ENCODE measurements around the gene CCDC97. TPM values are rescaled to one million over a fixed set of nuclear protein-coding genes. Genes with fewer than 3 reads are reported as not detected.
"Not testable (repeated sequence)": the region's sequence is repeated elsewhere in the genome, so short reads cannot be mapped to it uniquely, and the experiment has no call there.

The CCDC97 gene
- polyA plus RNA-seq, 1 donor: 37.3 TPM

DNA sequence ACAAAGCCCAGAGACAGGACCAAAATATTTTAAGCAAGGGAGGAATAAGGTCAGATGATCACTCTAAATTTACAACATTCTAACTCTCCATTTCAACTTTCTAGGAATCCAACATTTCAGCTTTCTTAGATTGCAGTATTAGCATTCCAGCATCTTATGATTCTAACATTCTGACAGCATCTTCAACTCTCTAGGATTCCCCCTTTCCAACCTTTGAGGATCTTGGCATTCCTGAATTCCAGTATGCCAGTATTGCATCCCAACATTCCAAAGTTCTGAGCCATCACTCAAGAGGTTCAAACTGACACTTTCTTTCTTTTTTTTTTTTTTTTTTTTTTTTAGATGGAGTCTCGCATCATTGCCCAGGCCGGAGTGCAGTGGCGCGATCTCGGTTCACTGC lies 30.0 kb downstream of the CCDC97 start:
- no peak for DNase-seq (ENCODE audit: low read depth)

DNA sequence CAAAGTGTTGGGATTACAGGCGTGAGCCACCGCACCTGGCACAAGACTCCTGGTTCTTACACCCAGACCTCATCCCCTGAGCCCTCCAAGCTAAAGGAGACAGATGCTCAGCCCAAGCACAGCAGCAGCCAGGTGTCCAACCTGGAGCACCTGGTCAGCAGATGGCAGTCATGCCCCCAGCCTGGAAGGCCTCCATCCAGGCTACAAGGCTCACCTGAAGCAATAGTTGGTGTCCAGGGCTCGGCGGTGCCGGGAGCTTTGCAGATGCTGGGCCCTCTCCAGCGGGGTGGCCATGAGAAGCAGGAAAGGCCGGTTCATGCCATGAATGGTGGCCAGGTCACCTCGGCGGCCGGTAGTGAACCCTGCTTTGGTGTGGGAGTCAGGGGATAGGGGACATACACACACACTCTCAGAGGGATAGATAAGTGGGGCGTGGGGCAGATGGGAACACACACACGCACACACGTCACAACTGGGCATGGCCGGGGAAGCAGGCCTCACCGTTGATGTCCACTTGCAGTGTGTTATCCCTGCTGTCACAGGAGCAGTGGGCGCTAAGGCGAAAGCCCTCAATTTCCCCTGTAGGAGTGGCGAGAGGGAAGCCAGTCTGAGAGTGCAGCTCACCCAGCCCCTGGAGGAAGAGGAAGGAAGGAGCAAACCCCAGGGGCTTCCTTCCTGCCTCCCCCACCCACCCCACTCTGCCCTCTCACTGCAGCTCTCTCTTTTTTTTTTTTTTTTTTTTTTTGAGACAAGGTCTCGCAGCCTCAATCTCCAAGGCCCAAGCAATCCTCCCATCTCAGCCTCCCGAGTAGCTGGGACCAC lies 31.9 kb downstream of the CCDC97 start:
- DNase-seq (ENCODE audit: low read depth): no peak

DNA sequence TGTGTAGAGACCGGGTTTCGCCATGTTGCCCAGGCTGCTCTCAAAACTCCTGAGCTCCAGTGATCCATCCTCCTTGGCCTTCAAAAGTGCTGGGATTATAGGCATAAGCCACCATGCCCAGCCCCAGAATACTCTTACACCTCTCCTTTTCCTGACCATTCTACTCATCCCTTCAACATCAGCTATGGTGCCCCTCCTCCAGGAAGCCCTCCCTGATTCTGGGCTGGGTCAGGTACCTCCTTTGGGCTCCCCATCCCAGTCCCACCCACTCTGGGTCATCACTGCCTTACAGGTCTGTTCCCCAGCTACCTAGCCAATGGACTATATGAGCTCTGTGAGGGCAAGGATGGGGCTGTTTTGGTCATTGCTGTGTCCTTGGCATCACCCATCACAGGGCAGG lies 34.2 kb downstream of the CCDC97 start:
- DNase-seq (ENCODE audit: low read depth): no peak

DNA sequence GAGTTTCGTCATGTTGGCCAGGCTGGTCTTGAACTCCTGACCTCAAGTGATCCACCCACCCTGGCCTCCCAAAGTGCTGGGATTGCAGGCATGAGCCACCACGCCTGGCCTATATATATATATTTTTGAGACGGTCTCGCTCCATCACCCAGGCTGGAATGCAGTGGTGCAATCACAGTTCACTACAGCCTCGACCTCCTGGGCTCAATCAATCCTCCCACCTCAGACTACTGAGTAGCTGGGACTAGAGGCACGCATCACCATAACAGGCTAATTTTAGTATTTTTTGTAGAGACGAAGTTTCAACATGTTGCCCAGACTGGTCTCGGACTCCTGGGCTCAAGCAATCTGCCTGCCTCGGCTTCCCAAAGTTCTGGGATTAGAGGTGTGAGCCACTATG lies 36.9 kb downstream of the CCDC97 start:
- DNase-seq (ENCODE audit: low read depth): not testable (repeated sequence)

DNA sequence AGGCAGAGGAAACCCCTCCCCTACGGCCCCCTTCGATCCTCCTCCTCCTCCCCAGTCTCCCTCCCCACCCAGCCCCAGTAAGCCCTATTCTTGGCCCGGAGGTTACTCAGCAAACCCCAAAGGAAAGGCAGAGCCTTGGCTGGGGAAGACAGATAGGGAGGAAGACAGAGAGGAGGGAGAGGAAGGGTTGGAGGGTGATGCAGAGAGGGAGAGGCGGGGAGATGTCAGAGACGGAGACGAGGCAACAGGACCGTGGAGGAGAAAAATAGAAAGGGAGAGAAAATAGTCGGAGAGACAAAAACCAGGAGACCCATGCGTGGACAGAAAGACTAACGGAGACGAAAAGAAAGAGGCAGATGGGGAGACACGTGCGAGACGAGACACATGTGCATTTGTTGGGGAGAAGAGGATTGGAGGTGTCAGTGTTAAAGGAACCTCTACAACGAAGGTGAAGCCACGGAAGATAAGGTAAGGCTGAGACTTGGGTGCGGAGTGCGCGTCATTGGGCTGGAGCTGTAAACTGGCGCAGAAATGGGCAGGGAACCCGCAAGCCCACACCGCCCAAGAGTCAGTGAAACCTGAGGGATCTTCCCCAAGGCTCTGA lies 40.9 kb downstream of the CCDC97 start:
- no peak for DNase-seq (ENCODE audit: low read depth)

DNA sequence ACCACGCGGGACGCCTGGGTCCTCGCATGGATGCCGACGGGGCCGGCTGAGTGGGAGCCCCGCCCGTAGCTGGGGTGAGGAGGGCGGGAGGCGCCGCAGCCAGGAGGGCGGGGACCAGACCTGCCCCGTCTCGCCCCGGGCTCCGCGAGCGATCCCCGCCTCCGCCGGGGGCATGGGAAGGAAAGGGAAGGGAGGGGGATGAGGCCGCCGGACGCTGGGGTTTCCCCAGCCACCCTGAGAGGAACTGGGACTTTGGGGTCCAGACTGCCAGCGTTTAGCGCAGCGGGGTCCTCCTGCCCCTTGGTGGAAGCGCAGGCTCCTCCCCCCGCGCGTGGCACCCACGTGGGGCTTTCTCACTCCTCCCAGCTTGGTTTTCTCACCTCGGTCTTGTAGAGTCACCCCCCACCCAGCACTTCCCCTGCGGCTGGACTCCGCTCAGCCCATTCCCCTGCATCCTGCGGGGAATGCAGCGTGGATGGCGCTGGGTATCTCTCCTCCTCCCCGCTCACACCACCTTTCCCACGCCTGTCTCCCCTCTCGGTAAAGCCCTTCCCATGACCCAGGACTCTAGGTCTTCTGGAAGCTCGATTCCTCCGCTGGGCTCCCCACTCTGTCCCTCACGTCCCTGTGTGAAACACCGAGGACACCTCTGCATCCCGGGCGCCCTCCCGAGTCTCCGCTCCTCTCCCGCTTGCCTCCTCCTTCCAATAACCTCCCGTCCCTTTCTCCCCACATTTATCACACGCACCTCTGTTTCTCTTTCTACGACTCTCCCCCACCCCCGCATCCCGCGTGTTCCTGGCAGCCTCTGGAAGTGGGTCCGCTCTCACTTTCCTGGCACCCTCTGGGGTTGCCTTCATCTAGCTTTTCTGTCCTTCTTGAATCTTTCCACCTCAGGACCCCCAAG lies 41.6 kb downstream of the CCDC97 start:
- no peak for DNase-seq (ENCODE audit: low read depth)

DNA sequence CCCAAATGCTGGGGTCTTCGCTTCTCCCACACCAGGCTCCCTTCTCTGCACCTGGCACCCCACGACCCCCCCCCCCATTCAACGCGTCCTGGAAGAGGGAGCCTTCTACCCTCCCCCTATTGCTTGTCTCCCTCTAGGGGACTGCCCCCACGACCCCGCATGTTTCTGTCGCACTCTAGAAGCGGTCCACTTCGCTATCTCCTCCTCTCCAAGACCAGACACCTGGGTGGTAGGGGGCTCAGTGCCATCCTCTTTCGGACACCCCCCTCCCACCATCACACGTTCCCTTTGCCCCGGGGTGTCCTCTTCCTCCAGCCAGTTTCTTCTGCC lies 42.3 kb downstream of the CCDC97 start:
- DNase-seq (ENCODE audit: low read depth): no peak

DNA sequence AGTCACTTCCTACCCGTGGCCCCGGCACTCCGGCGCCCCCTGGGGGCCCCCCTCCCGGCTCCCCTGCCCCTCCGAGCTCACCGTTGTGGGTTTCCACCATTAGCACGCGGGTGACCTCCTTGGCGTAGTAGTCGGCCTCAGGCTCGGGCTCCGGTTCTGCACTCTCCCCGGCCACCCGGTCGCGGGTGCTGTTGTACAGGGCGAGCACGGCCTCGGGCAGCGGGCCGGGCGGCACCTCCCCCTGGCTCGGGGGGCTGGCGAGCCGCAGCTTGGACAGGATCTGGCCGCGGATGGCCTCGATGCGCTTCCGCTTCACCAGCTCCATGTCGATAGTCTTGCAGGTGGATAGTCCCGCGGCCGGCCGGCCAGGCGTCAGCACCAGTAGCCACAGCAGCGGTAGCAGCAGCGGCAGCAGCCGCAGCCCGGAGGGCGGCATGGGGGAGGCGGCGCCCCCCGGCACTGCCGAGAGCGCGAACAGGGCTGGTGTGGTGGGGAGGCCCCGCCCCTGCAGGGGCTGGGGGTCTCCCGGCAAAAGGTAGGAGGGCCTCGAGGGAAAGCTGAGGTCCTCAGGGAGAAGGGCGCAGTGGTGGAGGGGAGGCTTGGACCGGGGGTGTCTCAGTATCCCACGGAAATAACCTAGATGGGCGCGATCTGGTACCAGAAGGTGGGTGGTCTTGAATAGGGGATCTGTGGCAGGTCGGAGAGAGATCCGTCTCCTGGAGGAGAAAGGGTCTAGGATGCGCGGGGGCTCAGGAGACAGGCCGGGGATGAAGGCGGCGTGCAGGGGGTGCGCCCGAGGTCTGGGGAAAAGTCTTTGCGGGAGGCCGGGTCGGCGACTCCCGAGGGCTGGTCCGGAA lies 42.9 kb downstream of the CCDC97 start:
- no peak for DNase-seq (ENCODE audit: low read depth)

DNA sequence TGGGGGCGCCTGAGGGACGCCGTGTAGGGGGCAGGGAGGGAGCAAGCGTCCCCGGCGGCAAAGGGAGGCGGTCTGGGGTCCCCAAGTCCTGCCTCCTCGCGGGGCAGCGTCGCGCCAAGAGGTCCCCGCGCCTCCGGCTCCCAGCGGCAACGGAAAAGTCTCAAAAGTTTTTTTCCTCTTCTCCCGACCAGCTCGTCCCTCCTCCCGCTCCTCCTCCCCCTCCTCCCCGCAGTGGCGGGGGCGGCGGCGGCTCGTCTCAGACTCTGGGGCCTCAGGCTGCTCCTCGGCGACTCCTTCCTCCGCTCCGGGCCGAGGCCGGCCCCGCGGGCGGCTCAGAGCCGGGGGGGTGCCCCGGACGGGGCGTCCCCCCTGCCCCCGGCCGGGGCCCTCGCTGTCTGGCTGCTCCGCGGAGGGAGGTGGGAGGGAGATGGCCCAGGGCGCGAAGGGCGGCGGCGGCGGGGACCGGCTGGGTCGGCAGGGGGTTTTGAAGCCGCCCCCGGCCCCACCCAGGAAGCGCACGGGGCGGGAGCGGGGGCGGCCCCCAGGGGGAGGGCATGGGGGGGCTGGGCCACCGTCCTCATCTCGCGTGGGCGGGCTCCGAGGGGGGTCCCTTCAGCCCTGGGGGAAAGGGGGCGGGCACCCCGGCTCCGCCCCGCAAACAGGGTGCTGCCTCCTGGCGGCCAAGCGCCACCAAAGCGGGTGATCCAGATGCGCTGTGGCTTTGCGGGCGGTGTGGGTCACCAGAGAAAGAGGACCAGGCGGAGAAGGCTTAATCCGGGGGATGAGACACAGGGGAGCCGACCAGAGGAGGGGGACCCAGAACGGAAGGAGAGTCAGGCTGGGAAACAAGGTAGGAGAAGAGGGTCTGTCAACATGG lies 43.7 kb downstream of the CCDC97 start, which contains the start of gene TGFB1:
Gene TGFB1 (minus strand): TSS at position 457 of the 877 bp plus-strand sequence. CDS start 878 bp downstream, outside the sequence.
- DNase-seq (ENCODE audit: low read depth): no peak

DNA sequence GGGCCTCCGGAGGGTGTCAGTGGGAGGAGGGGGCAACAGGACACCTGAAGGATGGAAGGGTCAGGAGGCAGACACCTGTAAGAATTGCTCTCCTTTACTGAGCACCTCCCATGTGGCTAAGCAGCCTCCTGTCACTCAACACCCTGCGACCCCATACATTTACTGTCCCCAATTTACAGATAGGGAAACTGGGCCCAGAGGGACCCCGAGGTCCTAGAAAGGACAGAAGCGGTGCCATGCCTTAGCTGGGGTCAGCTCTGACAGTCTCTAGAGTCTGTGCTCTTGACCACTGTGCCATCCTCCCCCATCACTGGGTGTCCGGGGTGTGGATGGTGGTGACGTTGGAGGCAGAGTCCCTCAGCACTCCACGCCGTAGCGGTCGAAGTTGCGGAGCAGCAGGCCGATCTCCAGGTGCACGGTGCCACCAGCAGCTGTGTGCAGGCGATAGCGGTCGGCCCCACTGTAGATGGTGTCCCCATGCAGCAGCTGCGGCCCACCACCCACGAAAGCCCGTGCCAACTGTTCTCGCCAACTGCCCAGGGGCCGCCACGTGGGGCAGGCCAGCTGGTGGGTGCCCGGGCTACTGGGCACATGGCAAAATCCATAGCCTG lies 44.5 kb downstream of the CCDC97 start:
- no peak for DNase-seq (ENCODE audit: low read depth)

DNA sequence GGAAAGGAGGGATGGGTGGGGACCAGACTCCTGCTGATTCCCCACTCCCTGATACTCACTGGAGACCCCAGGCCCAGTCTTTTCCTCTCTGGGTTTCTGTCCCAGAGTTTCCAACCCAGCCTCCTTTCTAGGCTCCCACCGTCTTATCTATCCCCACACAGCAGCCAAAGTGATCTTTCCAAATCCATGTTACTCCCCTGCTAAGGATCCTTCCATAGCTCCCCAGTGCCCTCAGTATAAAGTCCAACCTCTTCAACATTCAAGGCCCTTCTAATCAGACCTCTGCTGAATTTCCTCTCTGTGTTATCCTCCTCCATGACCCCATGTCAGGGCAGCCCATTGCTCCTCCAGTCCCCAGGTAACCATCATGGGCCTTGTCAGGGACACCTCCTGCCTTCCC lies 45.1 kb downstream of the CCDC97 start:
- DNase-seq (ENCODE audit: low read depth): no peak

DNA sequence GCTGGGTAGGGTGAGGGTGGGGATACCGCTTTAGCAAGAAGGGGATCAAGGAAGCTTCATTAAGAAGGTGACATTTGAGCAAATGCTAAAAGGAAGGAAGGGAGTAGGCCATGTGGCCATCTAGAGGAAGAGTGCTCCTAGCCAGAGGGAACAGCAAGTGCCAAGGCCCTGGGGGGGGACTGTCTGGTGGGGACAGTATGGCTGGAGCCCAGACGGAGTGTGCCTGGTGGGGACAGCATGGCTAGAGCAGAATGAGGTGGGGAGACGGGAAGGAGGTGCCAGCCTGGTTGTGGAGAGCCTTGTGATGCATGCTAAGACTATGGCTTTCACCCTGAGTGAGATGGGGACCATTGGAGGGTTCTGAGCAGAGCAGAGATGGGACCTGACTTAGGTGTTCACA lies 45.8 kb downstream of the CCDC97 start:
- no peak for DNase-seq (ENCODE audit: low read depth)

DNA sequence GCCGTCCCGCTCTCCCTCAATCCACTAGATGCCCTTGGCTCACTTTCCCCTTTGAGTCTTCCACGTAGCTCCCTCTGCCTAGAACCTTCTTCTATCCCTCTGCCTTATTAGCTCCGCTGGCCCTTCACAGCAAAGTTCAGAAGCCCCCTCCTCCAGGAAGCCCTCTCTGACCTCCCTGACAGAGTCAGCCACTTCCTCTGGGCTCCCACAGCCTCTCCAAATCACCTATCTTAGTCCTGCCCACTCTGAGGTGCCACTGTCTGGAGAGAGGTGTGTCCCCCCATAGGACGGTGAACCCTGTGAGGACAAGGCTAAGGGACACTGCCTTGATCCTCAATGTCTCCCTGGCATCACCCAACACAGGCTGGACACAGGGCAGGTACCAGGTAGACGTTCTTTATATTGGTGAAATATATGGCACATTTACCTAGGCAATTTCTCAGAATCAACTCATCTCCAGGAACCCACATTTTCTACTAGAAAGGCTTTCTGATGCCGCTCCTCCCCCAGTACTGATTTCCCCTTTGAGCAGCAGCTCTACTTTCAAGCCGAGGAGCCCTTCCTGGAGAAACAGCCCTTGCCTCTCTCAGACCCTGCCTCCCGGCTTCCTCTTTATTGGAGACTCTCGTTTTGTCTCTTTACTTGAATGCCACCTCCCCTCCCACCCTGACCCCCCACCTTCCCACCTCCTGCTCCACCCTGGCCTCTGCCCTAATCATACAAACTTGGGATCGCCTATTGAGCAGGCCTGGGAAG lies 47.2 kb downstream of the CCDC97 start:
- DNase-seq (ENCODE audit: low read depth): no peak

DNA sequence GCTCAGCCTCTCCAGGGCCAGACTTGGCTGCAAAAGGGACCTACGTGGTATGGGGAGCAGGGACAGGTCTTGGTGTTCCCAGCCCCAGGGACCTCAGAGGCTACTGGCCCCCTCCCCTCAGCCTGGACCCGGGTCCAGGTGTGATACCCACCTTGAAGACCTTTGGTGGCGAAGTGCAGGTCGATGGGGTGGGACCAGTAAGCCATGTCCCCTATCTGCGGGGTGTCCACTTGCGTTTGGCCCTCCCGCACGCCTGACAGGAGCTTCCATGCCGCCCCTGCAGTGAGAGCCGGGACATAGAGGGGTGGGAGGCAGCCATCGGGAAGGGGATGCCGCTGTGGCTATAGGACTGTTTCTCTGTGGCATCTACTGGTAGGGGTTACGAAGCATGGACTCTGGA lies 47.8 kb downstream of the CCDC97 start:
- no peak for DNase-seq (ENCODE audit: low read depth)

DNA sequence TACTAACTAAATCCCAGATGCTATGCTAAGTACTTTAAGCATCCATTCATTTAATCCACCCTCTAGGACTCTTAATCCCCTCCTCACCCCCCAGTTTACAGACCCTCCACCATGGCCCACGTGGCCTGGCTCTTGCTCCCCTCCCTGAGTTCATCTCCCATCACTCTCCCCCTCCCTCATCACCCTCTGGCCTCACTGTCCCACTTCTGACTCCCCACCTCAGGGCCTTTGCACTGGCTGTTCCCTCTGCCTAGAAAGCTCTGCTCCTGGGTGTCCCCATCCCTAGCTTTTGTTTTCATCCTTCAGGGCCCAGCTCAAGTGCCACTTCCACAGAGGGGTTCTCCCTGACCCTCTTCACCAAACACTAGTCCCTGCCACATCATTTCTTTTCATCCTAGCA lies 49.8 kb downstream of the CCDC97 start:
- DNase-seq (ENCODE audit: low read depth): no peak

DNA sequence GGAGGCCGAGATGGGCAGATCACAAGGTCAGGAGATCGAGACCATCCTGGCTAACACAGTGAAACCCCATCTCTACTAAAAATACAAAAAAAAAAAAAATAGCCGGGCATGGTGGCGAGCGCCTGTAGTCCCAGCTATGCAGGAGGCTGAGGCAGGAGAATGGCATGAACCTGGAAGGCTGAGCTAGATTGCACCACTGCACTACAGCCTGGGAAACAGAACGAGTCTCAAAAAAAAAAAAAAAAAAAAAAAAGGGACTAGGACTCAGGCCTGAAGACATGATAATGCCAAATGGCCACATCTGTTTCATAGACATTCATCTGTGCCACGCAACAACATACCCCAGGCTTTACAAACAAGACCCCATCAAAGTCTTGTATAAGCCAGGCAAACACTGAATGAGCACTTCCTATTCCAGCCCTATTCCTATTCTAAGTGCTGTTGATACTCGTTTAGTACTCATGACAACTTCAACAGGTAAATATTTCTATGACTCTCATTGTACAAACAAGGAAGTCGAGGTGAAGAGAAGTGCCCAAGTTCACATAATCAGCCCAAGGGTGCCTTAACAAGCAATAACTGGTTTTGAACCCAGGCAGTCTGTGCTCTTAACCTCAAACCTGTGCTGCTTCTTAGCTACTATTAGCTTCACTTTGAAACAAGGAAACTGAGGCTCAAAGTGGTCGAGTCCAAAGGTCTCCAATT lies 52.3 kb downstream of the CCDC97 start:
- no peak for DNase-seq (ENCODE audit: low read depth)

DNA sequence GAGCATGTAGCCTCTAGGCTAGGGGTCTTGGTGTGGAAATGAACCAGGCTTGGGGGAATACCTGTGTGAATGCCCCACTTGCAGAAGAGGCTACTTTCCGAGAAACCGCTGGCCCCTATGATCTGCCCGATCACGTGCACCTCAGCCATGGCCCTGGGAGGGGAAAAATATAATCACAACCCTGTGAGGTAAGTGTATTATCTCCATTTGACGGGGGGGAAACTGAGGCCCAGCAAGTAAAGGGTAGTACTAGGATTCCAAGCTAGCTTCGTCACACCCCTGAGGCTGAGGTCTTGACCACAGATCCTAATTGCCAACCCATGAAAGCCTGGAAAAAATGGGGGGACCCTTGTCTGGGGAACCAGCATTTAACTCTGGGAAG lies 53.4 kb downstream of the CCDC97 start:
- no peak for DNase-seq (ENCODE audit: low read depth)

DNA sequence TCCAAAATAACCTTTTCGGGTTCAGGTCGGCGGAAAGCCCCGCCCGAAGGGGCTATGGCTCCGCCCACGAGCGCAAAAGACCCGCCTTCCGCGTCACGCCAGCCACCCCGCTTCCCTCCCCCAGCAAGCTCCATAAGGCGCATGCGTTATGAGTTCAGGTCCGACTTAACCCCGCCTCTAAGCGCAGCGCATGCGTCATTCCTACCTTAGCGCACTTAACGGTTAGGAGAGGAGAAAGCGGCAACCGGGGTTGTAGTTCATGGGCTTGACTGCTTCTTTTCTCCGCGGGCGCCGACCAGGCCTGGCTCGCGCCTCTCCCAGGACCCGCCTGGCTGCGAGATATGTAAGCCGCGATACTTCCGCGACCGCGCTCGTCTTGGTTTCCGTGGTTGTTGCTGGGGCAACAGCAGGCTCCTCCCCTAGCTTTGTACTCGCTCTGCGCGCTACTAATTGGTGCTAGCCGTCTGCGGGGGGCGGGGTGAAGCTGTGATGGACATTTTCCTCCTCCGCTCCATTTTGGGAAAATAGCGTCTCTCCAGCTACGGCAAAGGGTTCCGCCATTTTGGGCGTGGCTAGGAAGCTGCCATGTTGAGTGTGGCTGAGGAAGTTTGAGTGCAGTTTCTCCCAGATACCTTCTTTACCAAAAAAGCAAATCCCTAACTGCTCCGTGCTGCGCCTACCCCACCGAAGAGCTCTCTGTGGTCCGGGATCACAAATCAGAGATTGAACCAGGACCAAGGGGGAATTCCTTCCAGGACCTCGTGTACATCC lies 54.0 kb downstream of the CCDC97 start, which contains the start of gene B9D2:
Gene B9D2 (minus strand): TSS at position 397 of the 771 bp plus-strand sequence. CDS start 630 bp downstream, outside the sequence.
- peak; percentile 96 for DNase-seq (ENCODE audit: low read depth)
